Hepatocyte (in vitro differentiated cells): ENCODE measurements around the gene BMP6. TPM values are rescaled to one million over a fixed set of nuclear protein-coding genes. Genes with fewer than 3 reads are reported as not detected.

Experiments
- DNase-seq: peaks from one replicate; pipeline ENCODE4 v3.0.0-alpha.2; 2016; ENCODE audit warnings: low spot score
- H2AFZ ChIP-seq: fragments of 200-600 bp; sonication (generic); 2 replicates; pipeline ENCODE4 v1.6.0; 2016; ENCODE audit warnings: antibody characterized with exemption, mild to moderate bottlenecking
- H3K27ac ChIP-seq: fragments of 200-600 bp; sonication (generic); 2 replicates; pipeline ENCODE4 v1.5.1; 2016; ENCODE audit warnings: mild to moderate bottlenecking
- H3K27me3 ChIP-seq: fragments of 200-600 bp; sonication (generic); 2 replicates; pipeline ENCODE4 v1.6.1; 2016
- H3K36me3 ChIP-seq: fragments of 200-600 bp; sonication (generic); replicated peaks from 2 replicates; pipeline ENCODE4 v1.5.1; 2016; ENCODE audit warnings: low read depth; ENCODE audit not compliant: insufficient read depth
- H3K4me1 ChIP-seq: fragments of 200-600 bp; sonication (generic); 2 replicates; pipeline ENCODE4 v1.5.1; 2016; ENCODE audit warnings: mild to moderate bottlenecking, moderate library complexity; ENCODE audit not compliant: insufficient read depth
- H3K4me2 ChIP-seq: fragments of 200-600 bp; sonication (generic); 2 replicates; pipeline ENCODE4 v1.6.0; 2016
- H3K4me3 ChIP-seq: fragments of 200-600 bp; sonication (generic); 2 replicates; pipeline ENCODE4 v1.5.1; 2016; ENCODE audit warnings: mild to moderate bottlenecking
- H3K79me2 ChIP-seq: fragments of 200-600 bp; sonication (generic); 2 replicates; pipeline ENCODE4 v1.6.0; 2017; ENCODE audit warnings: mild to moderate bottlenecking
- H3K9me2 ChIP-seq: fragments of 200-600 bp; sonication (generic); replicated peaks from 2 replicates; pipeline ENCODE4 v1.6.0; 2017; ENCODE audit warnings: mild to moderate bottlenecking; ENCODE audit not compliant: insufficient read depth
- H3K9me3 ChIP-seq: fragments of 200-600 bp; sonication (generic); 2 replicates; pipeline ENCODE4 v1.5.1; 2016; ENCODE audit warnings: low read depth, mild to moderate bottlenecking
- H4K20me1 ChIP-seq: fragments of 200-600 bp; sonication (generic); 2 replicates; pipeline ENCODE4 v1.6.0; 2016; ENCODE audit warnings: mild to moderate bottlenecking; ENCODE audit not compliant: insufficient read depth, poor library complexity, severe bottlenecking
- CTCF ChIP-seq: fragments of 200-600 bp; sonication (generic); IDR thresholded peaks from 2 replicates; pipeline ENCODE4 v1.5.1; 2016; ENCODE audit warnings: antibody characterized with exemption, mild to moderate bottlenecking; ENCODE audit not compliant: poor library complexity
- EZH2 ChIP-seq: fragments of 200-600 bp; sonication (generic); IDR thresholded peaks from 2 replicates; pipeline ENCODE4 v1.6.1; 2016; ENCODE audit warnings: antibody characterized with exemption, mild to moderate bottlenecking, borderline replicate concordance
- EZH2phosphoT487 ChIP-seq: fragments of 200-600 bp; sonication (generic); IDR thresholded peaks from one replicate; pipeline ENCODE4 v1.6.1; 2018; ENCODE audit warnings: antibody characterized with exemption, mild to moderate bottlenecking, low read depth, moderate library complexity; ENCODE audit not compliant: unreplicated experiment, severe bottlenecking
- WGBS: methylation state at CpG from one replicate; pipeline ENCODE4 v1.1.6; 2016; ENCODE audit warnings: low lambda C conversion rate; ENCODE audit errors: missing lambda C conversion rate; 5-methylcytosine and 5-hydroxymethylcytosine counted together
- polyA plus RNA-seq: library from polyadenylated mRNA; unstranded; fragments of >200 nt; fragmentation: Nextera tagmentation; extraction: Ambion mirVana; gene quantifications from 2 replicates; pipeline ENCODE4 v1.2.1, GENCODE V29; 2016
- total RNA-seq: library from RNA; depleted of rRNA; stranded (reverse); fragments of >200 nt; gene quantifications from 2 replicates; pipeline ENCODE4 v1.2.3, GENCODE V29; 2014

BMP6 gene
- total and polyA plus RNA-seq, 2 experiments from 2014 or later = 4.0 to 4.3 TPM

DNA sequence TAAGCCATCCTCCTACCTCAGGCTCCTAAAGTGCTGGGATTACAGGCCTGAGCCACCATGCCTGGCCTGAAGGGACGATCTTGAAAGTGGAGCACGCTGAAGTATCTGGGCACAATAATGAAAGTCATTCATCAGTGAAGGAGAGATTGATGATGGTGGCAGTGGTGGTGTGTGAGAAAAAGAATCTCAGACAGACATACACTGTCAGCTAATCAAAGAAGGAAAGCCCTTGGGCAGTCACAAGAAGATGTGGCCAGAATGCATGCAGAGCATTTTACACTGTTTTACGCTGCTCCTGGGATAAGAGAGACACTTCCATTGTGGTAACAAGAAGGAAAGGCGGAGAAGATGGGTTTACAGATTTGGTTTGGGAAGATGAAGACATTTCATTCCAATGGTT lies 20.4 kb upstream of the BMP6 start:
- Histone ChIP-seq H3K27ac (no peak overlapping the region), H3K4me1 (no peaks in the 10 kb centered on the region), H3K79me2 (no peaks in the 10 kb centered on the region), H3K4me2 (no peak overlapping the region), H2AFZ (no peak overlapping the region), H3K36me3 (no peaks in the 10 kb centered on the region), H3K9me2 (no peaks in the 10 kb centered on the region), H3K27me3 (no peaks in the 10 kb centered on the region), H3K4me3 (no peak overlapping the region), H4K20me1 (no peaks in the 10 kb centered on the region), H3K9me3 (no peaks in the 10 kb centered on the region)
- 67% methylated on average over 4 of the region's 4 CpGs for WGBS
- DNase-seq = no peak
- TF ChIP-seq EZH2phosphoT487 (no peak), EZH2 (no peak), CTCF (no peak)

- no peaks in the 10 kb centered on the region for H3K27me3 ChIP-seq
- no peak overlapping the region for H3K27ac ChIP-seq
- no peaks in the 10 kb centered on the region for H3K9me3 ChIP-seq
- WGBS = 71% methylated on average over 4 of the region's 4 CpGs
- H3K36me3 ChIP-seq = no peaks in the 10 kb centered on the region
- no peaks in the 10 kb centered on the region for H3K9me2 ChIP-seq
- no peak for DNase-seq
- H3K79me2 ChIP-seq = no peaks in the 10 kb centered on the region
- H4K20me1 ChIP-seq = no peaks in the 10 kb centered on the region
- H2AFZ ChIP-seq = no peak overlapping the region
- TF ChIP-seq CTCF (no peak), EZH2 (no peak), EZH2phosphoT487 (no peak)
- no peak overlapping the region for H3K4me2 ChIP-seq
- H3K4me3 ChIP-seq = no peak overlapping the region
- no peaks in the 10 kb centered on the region for H3K4me1 ChIP-seq
These were observed 19.6 kb upstream of the BMP6 start for GRCh38 chr6:7706269-7706668.

DNA sequence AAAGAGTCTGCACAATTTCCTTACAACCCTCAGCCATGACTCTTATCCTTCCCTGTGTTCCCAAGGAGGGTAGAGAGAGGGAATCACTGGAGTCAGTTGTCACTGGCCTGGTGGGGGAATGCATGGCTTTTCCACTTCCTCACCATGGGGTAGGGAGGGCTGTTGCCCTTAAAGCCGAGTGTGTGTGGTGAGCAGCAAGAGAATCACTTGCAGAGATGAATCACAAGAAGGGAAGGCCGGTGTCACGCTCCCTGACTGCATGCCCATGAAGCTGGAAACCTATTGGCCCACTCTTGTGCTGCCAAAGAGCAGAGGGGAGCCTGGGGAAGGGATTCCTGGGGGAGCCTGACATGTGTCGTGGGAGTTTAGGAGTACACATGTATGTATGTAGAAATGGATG lies 18.1 kb upstream of the BMP6 start:
- Histone ChIP-seq H3K27me3 (no peaks in the 10 kb centered on the region), H3K27ac (no peak overlapping the region), H3K36me3 (no peaks in the 10 kb centered on the region), H3K4me1 (no peaks in the 10 kb centered on the region), H4K20me1 (no peaks in the 10 kb centered on the region), H3K4me3 (no peak overlapping the region), H3K9me2 (no peaks in the 10 kb centered on the region), H3K79me2 (no peaks in the 10 kb centered on the region), H3K9me3 (no peaks in the 10 kb centered on the region), H2AFZ (no peak overlapping the region), H3K4me2 (no peak overlapping the region)
- WGBS = 88% methylated on average over 4 of the region's 4 CpGs
- TF ChIP-seq CTCF = no peak
- TF ChIP-seq EZH2phosphoT487 = no peak
- no peak for TF ChIP-seq EZH2
- DNase-seq = no peak

DNA sequence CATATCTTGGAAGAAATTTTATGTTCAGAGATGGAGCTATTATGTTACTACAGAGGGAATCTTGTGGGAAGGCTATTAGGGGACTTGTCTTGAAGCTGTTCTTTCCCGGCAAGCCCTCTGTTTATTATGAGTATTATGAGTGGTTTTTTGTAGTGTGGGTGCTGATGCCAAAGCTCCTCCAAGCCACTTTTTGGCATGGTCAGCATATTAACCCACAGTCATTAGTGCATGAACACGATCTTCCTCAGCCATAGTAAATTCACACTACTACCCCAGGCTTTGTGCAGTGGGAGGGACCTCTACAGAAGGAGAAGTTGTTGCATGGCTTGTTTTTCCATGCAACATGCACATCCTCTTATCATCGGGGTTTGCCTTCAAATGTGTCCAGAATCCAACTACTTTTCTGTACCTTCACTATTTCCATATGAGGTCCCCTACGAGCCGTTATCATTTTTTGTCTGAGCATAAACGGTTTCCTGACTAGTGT lies 6.5 kb upstream of the BMP6 start:
- no peaks in the 10 kb centered on the region for H3K79me2 ChIP-seq
- no peaks in the 10 kb centered on the region for H3K4me1 ChIP-seq
- TF ChIP-seq EZH2phosphoT487 = no peak
- no peaks in the 10 kb centered on the region for H4K20me1 ChIP-seq
- no peak overlapping the region for H3K4me3 ChIP-seq
- no peaks in the 10 kb centered on the region for H3K9me2 ChIP-seq
- H3K27ac ChIP-seq = no peak overlapping the region
- WGBS = 88% methylated on average over 6 of the region's 6 CpGs
- H2AFZ ChIP-seq = no peak overlapping the region
- H3K36me3 ChIP-seq = no peaks in the 10 kb centered on the region
- DNase-seq = no peak
- H3K9me3 ChIP-seq = no peaks in the 10 kb centered on the region
- no peak overlapping the region for H3K4me2 ChIP-seq
- peaks cover 13% of the 10 kb centered on the region for H3K27me3 ChIP-seq
